Activated effector memory CD4-positive, alpha-beta T cell treated with anti-CD3 and anti-CD28 coated beads, Interleukin-2, amount 50 U/mL, for 16 hours (primary cell): Measurements from ENCODE around the gene EVPL.

Experiments used
- DNase-seq: peaks from one replicate; pipeline ENCODE4 v3.0.0-alpha.2; 2020

The EVPL gene

DNA sequence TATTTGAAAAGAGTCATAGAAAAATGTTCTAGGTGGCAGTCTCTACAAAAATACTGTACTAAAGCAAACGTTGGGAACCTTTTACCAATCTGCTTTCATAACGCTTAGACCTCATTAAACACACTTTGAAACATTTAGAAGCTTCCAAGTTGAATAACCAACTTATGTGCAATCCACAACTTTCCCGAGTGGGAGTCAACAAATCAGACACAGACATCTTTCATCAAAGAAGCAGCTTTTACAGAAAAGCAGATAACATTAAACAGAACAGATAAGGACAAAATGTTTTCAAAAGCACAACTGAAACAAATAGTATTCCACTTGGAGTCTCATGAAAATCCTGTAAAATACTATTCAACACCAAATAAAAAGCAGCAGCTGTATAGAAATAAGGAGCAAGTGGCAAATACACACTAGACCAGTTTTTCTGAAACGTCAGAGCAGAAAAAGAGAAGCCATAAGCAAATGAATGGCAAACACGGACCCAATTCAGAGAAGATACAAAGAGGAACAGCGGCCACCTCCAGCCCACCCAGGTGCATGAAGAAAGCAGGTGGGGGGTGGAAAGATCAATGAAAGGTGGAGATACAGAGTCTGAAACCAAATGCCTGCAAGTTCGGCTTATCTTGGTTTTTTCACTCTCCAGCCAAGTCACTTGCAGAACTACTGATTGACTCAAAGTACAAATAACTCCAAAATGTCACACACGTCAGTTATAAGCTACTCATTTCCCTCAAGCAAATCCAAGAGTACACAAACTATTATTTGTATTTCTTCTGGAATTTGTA lies 67.9 kb downstream of the EVPL start:
- no peak for DNase-seq
